ENCODE data around the gene FZD1. TPM values are rescaled to one million over a fixed set of nuclear protein-coding genes. Genes with fewer than 3 reads are reported as not detected.
A peak's percentile ranks its signal among the peaks of the same experiment; 100 is the strongest.

Gene FZD1
- total RNA-seq, 1 donor from 2014 or later, result 20.1 TPM

DNA sequence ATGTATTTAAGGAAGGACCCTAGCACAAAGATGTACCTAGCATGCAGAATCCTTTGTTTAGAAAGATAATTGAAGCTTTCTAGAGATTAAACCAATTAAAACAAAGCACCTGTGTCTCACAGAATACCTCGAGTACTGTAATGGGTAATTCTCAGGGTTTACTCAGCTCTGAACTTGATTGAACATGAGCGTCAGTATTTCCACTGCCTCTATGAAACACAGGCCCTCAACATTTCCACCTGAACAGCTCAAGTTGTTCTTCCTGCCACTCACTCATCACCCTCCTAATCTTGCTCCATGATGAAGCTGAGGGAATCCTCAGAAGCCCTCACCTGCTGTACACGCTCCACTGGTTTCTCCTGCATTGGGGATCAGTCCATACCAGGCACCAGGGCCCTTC, 33.7 kb upstream of the FZD1 start:
- no peak for DNase-seq
- no peaks in the 10 kb centered on the region for H3K27me3 ChIP-seq (ENCODE audit: low read depth)
- no peak for ATAC-seq

DNA sequence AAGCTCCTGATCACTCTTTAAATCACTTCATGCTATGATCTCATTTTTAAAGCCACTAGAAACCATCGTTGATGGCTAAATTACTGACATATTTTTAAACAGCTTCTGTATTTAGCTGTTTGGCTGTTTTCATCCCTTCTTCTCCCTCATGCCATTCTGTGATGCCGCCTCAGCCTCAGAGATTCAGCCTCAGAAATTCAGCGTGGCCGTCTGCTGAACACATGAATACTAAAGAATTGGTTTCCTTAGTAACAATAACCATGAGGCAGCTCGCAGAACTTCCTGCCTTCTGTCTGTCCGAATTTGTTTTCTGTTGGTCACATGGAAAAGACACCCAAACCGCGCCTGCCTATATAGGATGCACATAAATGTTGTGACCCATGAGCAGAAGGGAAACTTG, 31.0 kb upstream of the FZD1 start:
- H3K27ac ChIP-seq, result no peak overlapping the region
- peaks cover 8% of the 10 kb centered on the region for H3K4me1 ChIP-seq
- H3K9me3 ChIP-seq, result no peaks in the 10 kb centered on the region
- intact Hi-C loops (cut with DNase I), result no loop called here
- TF ChIP-seq CTCF (IDR thresholded peaks at IDR 0.05), result no peak
- H3K4me3 ChIP-seq, result no peak overlapping the region
- DNase-seq, result no peak
- H3K27me3 ChIP-seq (ENCODE audit: low read depth), result no peaks in the 10 kb centered on the region
- no peak for ATAC-seq
- H3K36me3 ChIP-seq, result no peaks in the 10 kb centered on the region

More for the DNA sequence above, 33.7 kb upstream of the FZD1 start:
- Histone ChIP-seq H3K4me1 (peaks cover 8% of the 10 kb centered on the region), H3K27ac (no peak overlapping the region), H3K4me3 (no peak overlapping the region), H3K9me3 (no peaks in the 10 kb centered on the region), H3K36me3 (no peaks in the 10 kb centered on the region)
- TF ChIP-seq CTCF (IDR thresholded peaks at IDR 0.05), result no peak
- intact Hi-C loops (cut with DNase I), result no loop called here

DNA sequence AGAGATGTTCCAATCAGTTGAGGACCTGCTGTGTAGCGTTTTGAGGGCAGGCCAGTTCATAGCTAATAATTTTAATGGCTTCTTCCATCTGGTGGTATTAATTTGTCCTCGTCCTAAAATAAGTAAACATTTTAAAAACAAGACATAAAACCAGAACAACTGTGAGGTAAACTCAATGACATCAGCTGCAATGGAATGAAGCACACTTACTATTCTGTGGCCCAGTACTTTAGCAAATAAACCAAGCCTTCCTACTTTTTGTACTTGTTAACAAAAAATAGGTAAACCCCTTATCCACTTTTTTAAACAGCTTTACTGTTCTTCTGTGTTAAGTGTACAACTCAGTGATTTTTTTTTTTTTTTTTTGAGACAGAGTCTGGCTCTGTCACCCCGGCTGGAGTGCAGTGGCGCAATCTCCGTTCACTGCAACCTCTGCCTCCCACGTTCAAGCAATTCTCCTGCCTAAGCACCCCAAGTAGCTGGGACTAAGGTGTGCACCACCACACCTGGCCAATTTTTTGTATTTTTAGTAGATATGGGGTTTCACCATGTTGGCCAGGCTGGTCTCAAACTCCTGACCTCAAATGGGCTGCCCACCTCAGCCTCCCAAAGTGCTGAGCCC, 28.9 kb upstream of the FZD1 start:
- Histone ChIP-seq H3K27ac (no peak overlapping the region), H3K4me1 (peaks cover 13% of the 10 kb centered on the region), H3K4me3 (no peak overlapping the region), H3K27me3 (ENCODE audit: low read depth) (no peaks in the 10 kb centered on the region), H3K36me3 (no peaks in the 10 kb centered on the region), H3K9me3 (no peaks in the 10 kb centered on the region)
- TF ChIP-seq CTCF (IDR thresholded peaks at IDR 0.05), result no peak
- DNase-seq, result peak; percentile 51
- intact Hi-C loops (cut with DNase I), result no loop called here
- peak in 1 of 2 donors; percentile 48 for ATAC-seq

GRCh38 chr7:91239171-91239604, 25.0 kb upstream of the FZD1 start:
- Histone ChIP-seq H3K4me1 (peaks cover 16% of the 10 kb centered on the region), H3K27me3 (ENCODE audit: low read depth) (no peaks in the 10 kb centered on the region), H3K27ac (no peak overlapping the region), H3K9me3 (no peaks in the 10 kb centered on the region), H3K36me3 (no peaks in the 10 kb centered on the region), H3K4me3 (no peak overlapping the region)
- ATAC-seq (peak in 1 of 2 donors; percentile 27), DNase-seq (no peak)
- intact Hi-C loops (cut with DNase I), result no loop called here
- no peak for TF ChIP-seq CTCF (IDR thresholded peaks at IDR 0.05)

DNA sequence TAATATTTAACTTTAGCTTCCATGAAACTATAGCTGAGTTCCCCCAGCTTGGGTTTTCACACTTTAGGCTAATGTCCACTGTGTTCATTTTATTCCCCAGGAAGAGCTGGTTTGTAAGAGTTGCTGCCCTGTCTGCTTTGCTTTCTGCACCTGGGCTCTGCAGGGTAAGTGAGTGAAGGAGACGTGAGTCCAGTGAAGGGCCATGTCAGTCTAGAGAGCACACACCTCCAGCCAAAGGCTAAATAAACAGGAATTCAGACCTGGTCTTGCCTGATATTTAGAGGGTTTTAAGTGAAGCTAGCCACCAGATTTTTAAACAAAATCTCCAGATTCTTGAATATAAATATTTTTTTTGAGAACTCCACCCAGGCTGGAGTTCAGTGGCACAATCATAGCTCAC, 24.5 kb upstream of the FZD1 start:
- no peaks in the 10 kb centered on the region for H3K9me3 ChIP-seq
- ATAC-seq (peak; percentile 46 to 53), DNase-seq (no peak)
- TF ChIP-seq CTCF (IDR thresholded peaks at IDR 0.05), result no peak
- peaks cover 16% of the 10 kb centered on the region for H3K4me1 ChIP-seq
- H3K27ac ChIP-seq, result peak overlapping the region; percentile 61
- no peaks in the 10 kb centered on the region for H3K36me3 ChIP-seq
- intact Hi-C loops (cut with DNase I), result no loop called here
- H3K27me3 ChIP-seq (ENCODE audit: low read depth), result no peaks in the 10 kb centered on the region
- H3K4me3 ChIP-seq, result no peak overlapping the region

All from lower lobe of right lung (tissue), 2 donors.